CD4-positive, CD25-positive, alpha-beta regulatory T cell (primary cell): ENCODE results near the gene FAXC. TPM values are rescaled to one million over a fixed set of nuclear protein-coding genes. Genes with fewer than 3 reads are reported as not detected.
"Not testable (repeated sequence)": the region's sequence is repeated elsewhere in the genome, so short reads cannot be mapped to it uniquely, and the experiment has no call there.

ENCODE experiments used
- ATAC-seq, 2 donors: fragments of 150-1000 bp; cut with Tn5 transposase; one replicate each; pipeline ENCODE4 v1.10.0; 2021; ENCODE audit warnings: low read depth in 2 of 2, moderate number of reproducible peaks in 2 of 2, moderate library complexity in 1 of 2
- DNase-seq, 3 donors: peaks; one replicate each; pipeline versions ENCODE4 v3.0.0 to v3.0.0-alpha.2; 2012 to 2022; ENCODE audit warnings: mixed read lengths in 1 of 3
- H3K27ac ChIP-seq: one replicate; pipeline ENCODE4 v1.7.0; 2013; ENCODE audit warnings: mild to moderate bottlenecking, low read length; ENCODE audit not compliant: insufficient read depth, poor library complexity, severe bottlenecking
- H3K27me3 ChIP-seq: one replicate; pipeline ENCODE4 v1.7.0; 2013; ENCODE audit warnings: low read length; ENCODE audit not compliant: control insufficient read depth, insufficient read depth
- H3K36me3 ChIP-seq: one replicate; pipeline ENCODE4 v1.7.0; 2013; ENCODE audit warnings: mild to moderate bottlenecking, low read length, moderate library complexity; ENCODE audit not compliant: control insufficient read depth, insufficient read depth
- H3K4me1 ChIP-seq: 2 replicates; pipeline ENCODE4 v1.7.0; 2013; ENCODE audit warnings: mild to moderate bottlenecking, low read length; ENCODE audit not compliant: insufficient read depth, control insufficient read depth, poor library complexity, severe bottlenecking
- H3K4me3 ChIP-seq: one replicate; pipeline ENCODE4 v1.7.0; 2013; ENCODE audit warnings: low read depth, mild to moderate bottlenecking, low read length, moderate library complexity
- H3K9me3 ChIP-seq, 2 experiments: 1 replicate in 1 of 2; 2 replicates in 1 of 2; pipeline ENCODE4 v1.7.0; 2013; ENCODE audit warnings: low read length in 2 of 2, mild to moderate bottlenecking in 1 of 2, moderate library complexity in 1 of 2; ENCODE audit not compliant: control insufficient read depth in 2 of 2
- H3K27ac Mint-ChIP-seq, 3 donors: one replicate each; pipeline ENCODE4 v1.8.0; 2020 to 2022; ENCODE audit warnings: mild to moderate bottlenecking in 3 of 3, mixed read lengths in 3 of 3, moderate library complexity in 2 of 3
- H3K27me3 Mint-ChIP-seq: one replicate; pipeline ENCODE4 v1.8.0; 2022; ENCODE audit warnings: mild to moderate bottlenecking, mixed read lengths
- H3K36me3 Mint-ChIP-seq: one replicate; pipeline ENCODE4 v1.8.0; 2020; ENCODE audit warnings: mixed read lengths
- H3K4me1 Mint-ChIP-seq, 4 donors: one replicate each; pipeline ENCODE4 v1.8.0; 2020 to 2022; ENCODE audit warnings: mixed read lengths in 4 of 4, mild to moderate bottlenecking in 1 of 4
- H3K4me3 Mint-ChIP-seq, 4 donors: one replicate each; pipeline ENCODE4 v1.8.0; 2020 to 2022; ENCODE audit warnings: mild to moderate bottlenecking in 4 of 4, mixed read lengths in 4 of 4, moderate library complexity in 3 of 4
- H3K9me3 Mint-ChIP-seq, 7 donors: one replicate each; pipeline ENCODE4 v1.8.0; 2020 to 2022; ENCODE audit warnings: mixed read lengths in 7 of 7, mild to moderate bottlenecking in 3 of 7, moderate library complexity in 2 of 7
- polyA plus RNA-seq, 4 donors: library from polyadenylated mRNA; unstranded; fragments of 300-500 nt; fragmentation: Illumina TruSeq; gene quantifications; one replicate each; pipeline ENCODE4 v1.2.3, GENCODE V29; 2021
- total RNA-seq: library from RNA; stranded (reverse); gene quantifications from one replicate; pipeline ENCODE4 v1.2.3, GENCODE V29; 2022

FAXC gene
- total and polyA plus RNA-seq, 5 donors from 2014 or later = not detected

DNA sequence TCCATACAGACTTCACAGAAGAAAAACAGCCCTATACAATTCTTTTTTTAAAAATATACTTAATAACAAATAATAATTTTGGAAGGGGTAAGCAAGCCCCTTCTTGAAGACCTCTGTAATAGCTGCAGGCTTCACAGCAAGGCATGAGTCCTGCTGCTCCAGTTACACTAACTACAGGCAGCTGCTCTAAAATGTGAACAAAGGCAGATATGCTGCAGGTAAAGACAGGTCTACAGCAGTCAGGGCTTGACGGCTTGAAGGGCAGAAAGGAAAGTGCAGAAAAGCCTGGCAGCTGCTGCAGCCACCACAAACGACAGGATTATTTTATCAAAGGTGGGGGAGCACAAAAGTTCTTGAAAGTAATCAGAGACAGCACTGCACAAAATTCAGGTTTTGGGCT, 11.3 kb downstream of the FAXC start:
- H3K27me3 Mint-ChIP-seq = peaks cover 46% of the 10 kb centered on the region
- no peak overlapping the region for H3K27ac Mint-ChIP-seq

DNA sequence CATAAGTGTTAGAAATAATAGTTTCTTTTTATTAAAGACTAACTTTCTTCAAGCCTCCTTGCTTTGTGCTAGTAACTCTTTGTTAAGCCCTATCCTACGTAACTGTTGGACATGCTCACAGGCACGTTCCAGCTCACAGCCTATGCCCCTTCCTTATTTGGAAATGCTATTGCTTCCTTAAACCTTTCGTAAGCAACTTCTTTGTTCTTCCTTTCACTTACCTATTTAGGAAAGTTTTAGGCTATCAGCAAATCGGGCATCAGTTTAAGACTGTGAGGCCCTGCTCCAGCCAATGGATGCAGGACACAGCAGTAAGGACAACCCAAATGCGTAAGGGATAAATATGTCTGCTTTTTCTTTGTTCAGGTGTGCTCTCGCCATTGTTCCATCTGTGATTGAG, 14.2 kb downstream of the FAXC start:
- not testable (repeated sequence) for ATAC-seq, H3K27me3 ChIP-seq, H3K36me3 ChIP-seq, H3K4me1 Mint-ChIP-seq, H3K36me3 Mint-ChIP-seq, H3K4me1 ChIP-seq, H3K9me3 ChIP-seq, H3K9me3 Mint-ChIP-seq, H3K4me3 Mint-ChIP-seq, H3K27ac Mint-ChIP-seq, H3K27ac ChIP-seq, DNase-seq, H3K4me3 ChIP-seq
- H3K27me3 Mint-ChIP-seq = peaks cover 37% of the 10 kb centered on the region

More for the DNA sequence above, 11.3 kb downstream of the FAXC start:
- DNase-seq (no peak), ATAC-seq (no peak)
- Histone ChIP-seq H3K27ac (no peak overlapping the region), H3K4me3 (no peak overlapping the region), H3K4me1 (no peaks in the 10 kb centered on the region), H3K36me3 (no peaks in the 10 kb centered on the region), H3K27me3 (peaks cover 10% of the 10 kb centered on the region), H3K9me3 (no peaks in the 10 kb centered on the region)
- no peaks in the 10 kb centered on the region for H3K36me3 Mint-ChIP-seq
- H3K9me3 Mint-ChIP-seq = peaks cover 0 to 2% (median 0%) of the 10 kb centered on the region in 7 donors
- H3K4me1 Mint-ChIP-seq = no peaks in the 10 kb centered on the region
- H3K4me3 Mint-ChIP-seq = no peak overlapping the region

DNA sequence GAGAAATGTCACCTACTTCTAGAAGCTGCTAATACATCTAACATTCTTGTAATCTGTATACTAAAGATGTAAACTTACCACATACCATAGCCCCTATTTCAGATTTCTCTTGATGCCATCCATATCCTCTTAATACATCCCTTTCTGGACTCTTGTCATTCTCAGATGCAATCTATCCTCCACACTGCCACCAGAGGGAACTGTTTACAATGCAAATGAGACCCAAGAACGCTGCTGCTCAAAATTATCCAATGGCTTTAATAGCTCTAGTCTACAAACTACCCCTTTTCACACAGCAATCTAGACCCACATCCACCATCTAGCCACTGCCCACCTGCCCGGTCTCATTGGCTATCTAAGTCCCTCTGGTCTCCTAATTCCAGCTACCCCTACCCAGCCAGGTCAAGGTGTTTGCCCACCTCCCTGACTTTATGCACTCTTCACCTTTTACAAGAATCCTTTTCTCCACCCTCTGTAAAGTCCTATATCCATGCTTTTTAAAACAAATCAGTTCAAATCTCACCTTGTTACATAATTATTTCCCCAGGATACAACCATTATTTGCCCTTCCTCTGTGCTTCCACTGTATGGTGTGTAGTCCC, 14.8 kb downstream of the FAXC start:
- H3K9me3 ChIP-seq = no peaks in the 10 kb centered on the region
- H3K27me3 ChIP-seq = peaks cover 7% of the 10 kb centered on the region
- H3K4me3 ChIP-seq = no peak overlapping the region
- H3K27me3 Mint-ChIP-seq = peaks cover 42% of the 10 kb centered on the region
- DNase-seq (peak in 1 of 3 donors; percentile 46), ATAC-seq (no peak)
- no peak overlapping the region for H3K27ac ChIP-seq
- no peak overlapping the region for H3K4me3 Mint-ChIP-seq
- no peaks in the 10 kb centered on the region for H3K36me3 Mint-ChIP-seq
- H3K4me1 ChIP-seq = peaks cover 5% of the 10 kb centered on the region
- no peaks in the 10 kb centered on the region for H3K9me3 Mint-ChIP-seq
- H3K4me1 Mint-ChIP-seq = peaks cover 0 to 6% (median under 1%) of the 10 kb centered on the region in 4 donors
- peak overlapping the region in 1 of 3 donors; percentile 33 for H3K27ac Mint-ChIP-seq
- H3K36me3 ChIP-seq = no peaks in the 10 kb centered on the region

DNA sequence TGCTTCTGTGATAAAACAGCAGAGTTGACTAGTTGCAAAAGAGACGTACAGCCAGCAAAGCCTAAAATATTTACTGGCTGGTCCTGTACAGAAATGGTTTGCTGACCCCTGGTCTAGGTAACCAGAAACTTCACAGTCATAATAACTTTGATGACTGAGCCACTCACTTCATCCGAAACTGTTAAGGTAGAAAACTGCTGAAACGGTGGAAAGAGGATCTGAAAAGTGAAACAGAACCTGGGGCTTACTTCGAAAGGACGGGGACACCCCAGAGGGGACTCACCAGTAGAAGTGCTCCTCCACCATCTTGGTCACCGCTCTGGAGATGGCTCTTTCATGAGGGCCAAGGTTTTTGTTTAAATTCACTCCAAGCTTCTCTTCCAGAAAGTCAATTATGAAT, 16.4 kb downstream of the FAXC start:
- Histone ChIP-seq H3K4me3 (no peak overlapping the region), H3K36me3 (no peaks in the 10 kb centered on the region), H3K27me3 (peaks cover 6% of the 10 kb centered on the region), H3K4me1 (peaks cover 5% of the 10 kb centered on the region), H3K27ac (no peak overlapping the region), H3K9me3 (no peaks in the 10 kb centered on the region)
- Mint-ChIP-seq H3K4me1 (peaks cover 0 to 6% (median under 1%) of the 10 kb centered on the region in 4 donors), H3K36me3 (no peaks in the 10 kb centered on the region), H3K27me3 (peaks cover 35% of the 10 kb centered on the region), H3K9me3 (no peaks in the 10 kb centered on the region), H3K4me3 (no peak overlapping the region), H3K27ac (no peak overlapping the region)
- ATAC-seq (no peak), DNase-seq (no peak)

DNA sequence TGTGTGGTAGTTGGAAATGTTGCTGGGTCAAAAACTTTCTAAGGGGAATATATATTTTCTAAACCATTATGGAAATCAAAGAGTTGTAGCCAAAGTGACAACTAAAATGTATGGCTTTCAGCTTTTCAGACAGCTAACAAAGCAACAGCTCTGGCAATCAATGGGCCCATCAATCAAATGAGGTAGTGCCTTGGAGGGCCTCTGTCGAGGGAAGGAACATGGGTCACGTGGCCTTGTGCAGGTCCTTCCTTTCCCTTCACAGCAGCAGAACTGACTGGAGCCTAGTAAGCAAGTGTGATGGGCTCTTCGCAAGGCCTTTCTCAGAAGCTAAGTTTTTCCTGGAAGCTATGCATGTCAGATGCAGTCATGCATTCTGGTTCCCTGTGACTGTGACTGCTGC, 17.9 kb downstream of the FAXC start:
- H3K9me3 Mint-ChIP-seq = no peaks in the 10 kb centered on the region
- peaks cover 29% of the 10 kb centered on the region for H3K27me3 Mint-ChIP-seq
- Histone ChIP-seq H3K27ac (no peak overlapping the region), H3K4me1 (peaks cover 5% of the 10 kb centered on the region), H3K4me3 (no peak overlapping the region), H3K9me3 (no peaks in the 10 kb centered on the region), H3K36me3 (no peaks in the 10 kb centered on the region), H3K27me3 (peaks cover 6% of the 10 kb centered on the region)
- peaks cover 0 to 6% (median under 1%) of the 10 kb centered on the region in 4 donors for H3K4me1 Mint-ChIP-seq
- no peak overlapping the region for H3K4me3 Mint-ChIP-seq
- DNase-seq = no peak
- ATAC-seq = no peak
- no peaks in the 10 kb centered on the region for H3K36me3 Mint-ChIP-seq
- no peak overlapping the region for H3K27ac Mint-ChIP-seq

DNA sequence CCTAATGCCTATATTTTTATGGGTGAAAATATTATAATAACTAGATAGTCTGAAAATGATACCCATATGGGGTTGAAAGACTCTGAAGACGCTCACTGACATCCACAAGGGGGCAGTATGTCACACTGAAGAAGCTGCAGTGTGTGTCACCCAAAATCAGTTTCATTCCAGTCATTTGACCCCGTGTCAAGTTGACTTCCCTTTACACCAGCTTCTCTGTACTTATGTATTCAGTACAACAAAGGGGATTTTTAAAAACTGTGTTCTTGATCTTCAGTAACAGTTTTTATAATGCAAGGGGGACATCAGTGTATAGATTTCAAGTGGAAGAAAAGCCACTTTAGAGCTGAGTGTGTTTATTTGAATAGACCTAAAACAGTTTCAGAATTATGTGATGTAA, 19.3 kb downstream of the FAXC start:
- Mint-ChIP-seq H3K36me3 (no peaks in the 10 kb centered on the region), H3K9me3 (no peaks in the 10 kb centered on the region), H3K27me3 (peaks cover 20% of the 10 kb centered on the region), H3K27ac (no peak overlapping the region), H3K4me1 (peaks cover 0 to 6% (median under 1%) of the 10 kb centered on the region in 4 donors), H3K4me3 (no peak overlapping the region)
- Histone ChIP-seq H3K27me3 (peaks cover 6% of the 10 kb centered on the region), H3K4me3 (peak overlapping the region; percentile 26), H3K4me1 (peaks cover 5% of the 10 kb centered on the region), H3K27ac (no peak overlapping the region), H3K36me3 (no peaks in the 10 kb centered on the region), H3K9me3 (no peaks in the 10 kb centered on the region)
- peak; percentile 16 to 80 (median 45) for DNase-seq
- peak; percentile 66 to 72 for ATAC-seq

DNA sequence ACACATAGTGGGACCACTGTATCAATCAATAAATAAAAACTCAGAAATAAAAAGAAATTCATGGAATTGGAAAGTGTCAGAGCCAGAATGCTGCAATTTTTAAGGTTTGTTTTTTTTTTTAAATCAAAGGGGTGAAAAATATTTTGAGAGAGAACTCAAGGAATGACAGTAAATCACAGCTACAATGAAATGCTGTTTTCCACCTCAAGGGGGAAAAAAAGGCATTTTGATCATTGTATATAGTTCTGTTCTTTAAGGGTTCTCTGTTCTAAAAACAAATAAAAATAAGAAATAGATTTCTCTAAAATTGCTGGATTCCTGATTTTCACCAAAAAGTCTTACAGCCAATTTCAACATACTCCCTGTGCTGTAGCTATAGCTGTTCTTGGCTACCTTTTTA, 24.5 kb downstream of the FAXC start:
- Mint-ChIP-seq H3K9me3 (no peaks in the 10 kb centered on the region), H3K4me1 (peaks cover 0 to 2% (median 0%) of the 10 kb centered on the region in 4 donors), H3K36me3 (no peaks in the 10 kb centered on the region), H3K27me3 (peaks cover 7% of the 10 kb centered on the region), H3K27ac (no peak overlapping the region), H3K4me3 (no peak overlapping the region)
- Histone ChIP-seq H3K4me1 (peaks cover 1% of the 10 kb centered on the region), H3K27ac (no peak overlapping the region), H3K27me3 (peaks cover 11% of the 10 kb centered on the region), H3K9me3 (no peaks in the 10 kb centered on the region), H3K4me3 (no peak overlapping the region), H3K36me3 (no peaks in the 10 kb centered on the region)
- no peak for DNase-seq
- ATAC-seq = no peak

DNA sequence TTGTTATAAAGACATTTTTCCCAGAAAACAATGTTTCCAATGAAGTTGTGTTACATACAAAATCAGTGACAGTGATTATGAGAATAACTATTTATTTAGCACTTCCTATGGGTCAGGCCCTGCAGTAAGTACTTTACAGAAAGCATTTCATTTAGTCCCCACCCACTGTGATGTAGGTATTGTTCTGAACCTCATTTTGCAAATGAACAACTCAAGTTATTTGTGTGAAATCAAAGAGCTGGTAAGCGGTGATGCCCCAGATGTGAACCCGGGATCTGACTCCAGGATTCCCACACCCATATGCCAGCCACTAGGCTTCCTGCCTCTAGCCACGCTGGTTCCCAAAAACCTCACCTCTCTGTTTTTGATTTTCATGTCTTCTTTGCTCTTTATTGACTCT, 30.9 kb downstream of the FAXC start:
- Mint-ChIP-seq H3K4me3 (no peak overlapping the region), H3K27me3 (peaks cover 16% of the 10 kb centered on the region), H3K4me1 (peaks cover 0 to 2% (median 0%) of the 10 kb centered on the region in 4 donors), H3K9me3 (no peaks in the 10 kb centered on the region), H3K27ac (no peak overlapping the region), H3K36me3 (no peaks in the 10 kb centered on the region)
- H3K27ac ChIP-seq = no peak overlapping the region
- H3K9me3 ChIP-seq = no peaks in the 10 kb centered on the region
- H3K36me3 ChIP-seq = no peaks in the 10 kb centered on the region
- ATAC-seq (no peak), DNase-seq (no peak)
- H3K27me3 ChIP-seq = peaks cover 8% of the 10 kb centered on the region
- no peak overlapping the region for H3K4me3 ChIP-seq
- H3K4me1 ChIP-seq = no peaks in the 10 kb centered on the region
